Lung (tissue), 12 donors: ENCODE measurements around the gene HNMT. TPM values are rescaled to one million over a fixed set of nuclear protein-coding genes. Genes with fewer than 3 reads are reported as not detected.

Experiments used
- ATAC-seq: fragments of 200-7000 bp; cut with Tn5 transposase; one replicate; pipeline ENCODE4 v1.9.1; 2020; ENCODE audit warnings: moderate number of reproducible peaks; ENCODE audit not compliant: insufficient read depth, low FRiP score
- DNase-seq, 3 donors: peaks; one replicate each; pipeline ENCODE4 v3.0.0-alpha.2; 2013 to 2017
- H3K27ac ChIP-seq, 2 donors: one replicate each; pipeline ENCODE4 v1.5.1; 2013; ENCODE audit warnings: mild to moderate bottlenecking in 2 of 2, moderate library complexity in 2 of 2, control low read depth in 1 of 2, inconsistent platforms in 1 of 2, low read depth in 1 of 2, low read length in 1 of 2
- H3K27me3 ChIP-seq, 3 donors: one replicate each; pipeline ENCODE4 v1.5.1; 2013; ENCODE audit warnings: low read length in 2 of 3; ENCODE audit not compliant: control insufficient read depth in 3 of 3, insufficient read depth in 3 of 3
- H3K36me3 ChIP-seq, 4 donors: one replicate each; pipeline ENCODE4 v1.5.1; 2013; ENCODE audit warnings: low read length in 4 of 4, mild to moderate bottlenecking in 1 of 4, moderate library complexity in 1 of 4; ENCODE audit not compliant: control insufficient read depth in 4 of 4, insufficient read depth in 4 of 4
- H3K4me1 ChIP-seq, 5 donors: one replicate each; pipeline ENCODE4 v1.5.1; 2013; ENCODE audit warnings: low read length in 5 of 5, mild to moderate bottlenecking in 2 of 5, moderate library complexity in 1 of 5; ENCODE audit not compliant: control insufficient read depth in 5 of 5, insufficient read depth in 5 of 5
- H3K4me3 ChIP-seq: one replicate; pipeline ENCODE4 v1.5.1; 2013; ENCODE audit warnings: mild to moderate bottlenecking, control low read depth, moderate library complexity
- H3K9ac ChIP-seq, 2 donors: one replicate each; pipeline ENCODE4 v1.5.1; 2013; ENCODE audit warnings: low read length in 2 of 2, control low read depth in 1 of 2; ENCODE audit not compliant: insufficient read depth in 1 of 2
- H3K9me3 ChIP-seq, 4 donors: one replicate each; pipeline ENCODE4 v1.5.1; 2013; ENCODE audit warnings: low read length in 3 of 4, mild to moderate bottlenecking in 1 of 4, moderate library complexity in 1 of 4; ENCODE audit not compliant: control insufficient read depth in 4 of 4, insufficient read depth in 3 of 4
- WGBS, 2 donors: extraction: QIAGEN DNeasy Blood & Tissue Kit; methylation state at CpG; one replicate each; pipeline ENCODE4 v1.1.7; 2013; 5-methylcytosine and 5-hydroxymethylcytosine counted together
- polyA plus RNA-seq, 2 donors: library from polyadenylated mRNA; stranded (reverse); fragments of 200-250 nt; gene quantifications; one replicate each; pipeline ENCODE4 v1.2.1, GENCODE V29; 2013
- total RNA-seq, 2 donors: library from RNA; depleted of rRNA in 1 of 2; stranded (reverse); fragments of >200 nt in 1 of 2; gene quantifications; one replicate each; pipeline ENCODE4 v1.2.1, GENCODE V29; 2014 to 2021
- TF ChIP-seq, protein P1 (sequence below): IDR thresholded peaks from 2 replicates; pipeline ENCODE4 v1.5.1; 2012; ENCODE audit warnings: mild to moderate bottlenecking; ENCODE audit errors: control extremely low read depth, extremely low read depth
- donor health status: control.
- donor health status: control.
- donor health status: Bipolar disorder and iron deficiency.
- donor health status: healthy.
- donor health status: DM: yes; HTN: yes; CAD: no.

HNMT gene
- total and polyA plus RNA-seq, 4 donors = 45.9 to 135 (median 77.0) TPM

DNA sequence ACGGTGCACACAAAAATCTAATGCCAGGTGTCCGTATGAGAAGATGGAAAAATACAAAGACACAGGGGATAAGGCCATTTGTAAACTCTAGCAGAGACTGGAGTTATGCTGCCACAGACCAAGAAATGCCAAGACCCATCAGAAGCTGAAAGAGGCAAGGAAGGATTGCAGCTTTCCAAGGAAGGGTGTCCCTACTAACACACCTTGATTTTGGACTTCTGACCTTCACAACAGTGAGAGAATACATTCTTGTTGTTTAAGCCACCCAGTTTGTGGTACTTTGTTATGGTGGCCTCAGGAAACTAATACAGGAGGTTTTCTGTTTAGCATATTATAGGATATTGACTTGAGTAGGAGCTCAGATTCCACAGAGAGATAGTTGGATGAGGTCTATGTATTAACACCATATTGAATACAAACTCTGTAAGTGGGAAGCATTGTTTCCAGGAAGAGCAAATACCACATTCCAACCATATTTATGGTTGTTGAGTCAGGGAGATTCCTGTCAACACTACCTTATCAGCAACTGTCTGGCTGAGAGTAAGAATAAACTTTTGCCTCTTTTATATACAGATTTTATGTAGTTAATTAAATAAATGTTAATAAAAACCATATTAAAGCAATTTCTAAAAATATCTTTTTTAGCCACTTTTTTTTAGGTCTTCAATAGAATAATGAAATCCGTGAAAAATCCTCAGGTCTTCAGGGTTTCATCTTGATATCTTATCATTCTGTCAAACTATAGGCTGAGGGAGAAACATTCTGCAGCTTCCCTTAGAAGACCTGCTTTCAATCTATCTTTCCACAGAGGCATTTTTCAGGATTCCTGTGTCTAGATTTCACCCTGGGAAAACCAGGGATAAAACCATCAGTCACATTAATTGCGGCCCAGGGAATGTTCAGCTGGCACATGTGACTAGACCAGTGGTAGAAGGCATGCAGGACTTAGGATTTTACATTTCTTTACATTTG lies 35.4 kb upstream of the HNMT start:
- 78 to 87% methylated on average over 4 of the region's 4 CpGs for WGBS, 2 donors
- no peak for ATAC-seq
- Histone ChIP-seq H3K4me3 (no peak overlapping the region), H3K27me3 (no peaks in the 10 kb centered on the region), H3K9ac (no peak overlapping the region), H3K27ac (no peak overlapping the region), H3K9me3 (no peaks in the 10 kb centered on the region), H3K36me3 (no peaks in the 10 kb centered on the region), H3K4me1 (peaks cover 0 to 5% (median 0%) of the 10 kb centered on the region in 5 donors)
- peak in 1 of 3 donors; percentile 27 for DNase-seq
- TF ChIP-seq, protein P1, sequence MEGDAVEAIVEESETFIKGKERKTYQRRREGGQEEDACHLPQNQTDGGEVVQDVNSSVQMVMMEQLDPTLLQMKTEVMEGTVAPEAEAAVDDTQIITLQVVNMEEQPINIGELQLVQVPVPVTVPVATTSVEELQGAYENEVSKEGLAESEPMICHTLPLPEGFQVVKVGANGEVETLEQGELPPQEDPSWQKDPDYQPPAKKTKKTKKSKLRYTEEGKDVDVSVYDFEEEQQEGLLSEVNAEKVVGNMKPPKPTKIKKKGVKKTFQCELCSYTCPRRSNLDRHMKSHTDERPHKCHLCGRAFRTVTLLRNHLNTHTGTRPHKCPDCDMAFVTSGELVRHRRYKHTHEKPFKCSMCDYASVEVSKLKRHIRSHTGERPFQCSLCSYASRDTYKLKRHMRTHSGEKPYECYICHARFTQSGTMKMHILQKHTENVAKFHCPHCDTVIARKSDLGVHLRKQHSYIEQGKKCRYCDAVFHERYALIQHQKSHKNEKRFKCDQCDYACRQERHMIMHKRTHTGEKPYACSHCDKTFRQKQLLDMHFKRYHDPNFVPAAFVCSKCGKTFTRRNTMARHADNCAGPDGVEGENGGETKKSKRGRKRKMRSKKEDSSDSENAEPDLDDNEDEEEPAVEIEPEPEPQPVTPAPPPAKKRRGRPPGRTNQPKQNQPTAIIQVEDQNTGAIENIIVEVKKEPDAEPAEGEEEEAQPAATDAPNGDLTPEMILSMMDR = no peak

DNA sequence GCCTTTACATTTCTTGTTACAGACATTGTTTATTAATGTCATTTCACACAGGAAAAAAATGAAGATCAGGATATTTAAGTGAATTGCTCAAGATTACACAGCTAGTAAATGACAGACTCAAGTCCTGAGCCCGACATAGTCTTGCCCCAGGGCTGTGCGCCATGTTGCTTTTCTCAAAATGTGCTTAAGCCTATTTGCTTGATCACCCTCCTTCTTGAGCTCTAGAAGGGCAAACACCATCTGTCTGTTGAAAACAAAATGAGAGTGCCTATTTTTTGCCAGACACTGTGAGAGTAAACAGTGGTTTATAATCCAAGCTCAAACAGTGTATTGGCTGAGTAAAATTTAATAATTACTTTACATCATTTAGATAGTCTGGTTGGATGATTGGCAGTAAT lies 34.8 kb upstream of the HNMT start:
- DNase-seq = no peak
- H3K9ac ChIP-seq = no peak overlapping the region
- 85 to 89% methylated on average over 2 of the region's 2 CpGs for WGBS, 2 donors
- no peak for ATAC-seq
- H3K4me1 ChIP-seq = peaks cover 0 to 5% (median 0%) of the 10 kb centered on the region in 5 donors
- H3K27me3 ChIP-seq = no peaks in the 10 kb centered on the region
- no peaks in the 10 kb centered on the region for H3K9me3 ChIP-seq
- H3K27ac ChIP-seq = no peak overlapping the region
- H3K36me3 ChIP-seq = no peaks in the 10 kb centered on the region
- no peak overlapping the region for H3K4me3 ChIP-seq
- TF ChIP-seq, protein P1 = no peak

DNA sequence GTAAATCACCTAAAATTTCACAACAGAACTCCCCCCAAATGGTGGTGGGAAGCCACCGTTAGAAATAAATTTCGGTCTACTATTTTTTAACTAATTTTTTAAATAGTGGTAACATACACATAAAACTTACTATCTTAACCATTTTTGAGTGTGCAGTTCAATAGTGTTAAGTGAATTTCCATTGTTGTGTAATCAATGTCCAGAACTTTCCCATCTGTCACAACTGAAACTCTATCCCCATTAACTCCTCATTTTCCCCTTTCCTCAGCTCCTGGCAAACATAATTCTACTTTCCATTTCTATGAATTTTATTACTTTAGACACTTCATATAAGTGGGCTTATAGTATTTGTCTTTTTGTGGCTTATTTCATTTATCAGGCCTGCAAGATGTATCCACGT lies 34.1 kb upstream of the HNMT start:
- ATAC-seq (no peak), DNase-seq (no peak)
- no peak overlapping the region for H3K27ac ChIP-seq
- peaks cover 0 to 5% (median 0%) of the 10 kb centered on the region in 5 donors for H3K4me1 ChIP-seq
- no peak overlapping the region for H3K4me3 ChIP-seq
- H3K27me3 ChIP-seq = no peaks in the 10 kb centered on the region
- no peak overlapping the region for H3K9ac ChIP-seq
- H3K36me3 ChIP-seq = no peaks in the 10 kb centered on the region
- TF ChIP-seq, protein P1 = no peak
- no peaks in the 10 kb centered on the region for H3K9me3 ChIP-seq
- WGBS, 2 donors = 84 to 91% methylated on average over 3 of the region's 3 CpGs
